ENCODE measurements around the gene PTPRM. TPM values are rescaled to one million over a fixed set of nuclear protein-coding genes. Genes with fewer than 3 reads are reported as not detected.

The PTPRM gene
- total RNA-seq, 1 donor from 2014 or later = 256 TPM

DNA sequence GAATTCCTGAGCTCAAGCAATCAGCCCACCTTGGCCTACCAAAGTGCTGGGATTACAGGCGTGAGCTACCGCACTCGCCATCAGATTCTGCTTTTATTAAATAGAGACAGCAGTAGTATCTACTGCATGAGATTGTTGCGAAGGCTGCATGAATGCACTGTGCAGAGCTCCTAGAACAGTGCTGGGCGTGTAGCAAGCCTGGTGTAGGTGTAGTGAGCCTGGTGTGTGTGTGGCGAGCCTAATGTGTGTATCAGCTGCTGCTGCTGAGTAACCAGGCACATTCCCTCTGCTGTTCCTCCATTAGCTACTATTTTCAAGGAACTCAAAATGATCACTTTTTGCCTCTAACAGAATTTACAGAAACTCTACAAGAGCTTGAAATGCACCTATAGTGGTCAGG lies 57.6 kb downstream of the PTPRM start:
- DNase-seq (ENCODE audit: extremely low read depth, low read depth, low spot score) = no peak

DNA sequence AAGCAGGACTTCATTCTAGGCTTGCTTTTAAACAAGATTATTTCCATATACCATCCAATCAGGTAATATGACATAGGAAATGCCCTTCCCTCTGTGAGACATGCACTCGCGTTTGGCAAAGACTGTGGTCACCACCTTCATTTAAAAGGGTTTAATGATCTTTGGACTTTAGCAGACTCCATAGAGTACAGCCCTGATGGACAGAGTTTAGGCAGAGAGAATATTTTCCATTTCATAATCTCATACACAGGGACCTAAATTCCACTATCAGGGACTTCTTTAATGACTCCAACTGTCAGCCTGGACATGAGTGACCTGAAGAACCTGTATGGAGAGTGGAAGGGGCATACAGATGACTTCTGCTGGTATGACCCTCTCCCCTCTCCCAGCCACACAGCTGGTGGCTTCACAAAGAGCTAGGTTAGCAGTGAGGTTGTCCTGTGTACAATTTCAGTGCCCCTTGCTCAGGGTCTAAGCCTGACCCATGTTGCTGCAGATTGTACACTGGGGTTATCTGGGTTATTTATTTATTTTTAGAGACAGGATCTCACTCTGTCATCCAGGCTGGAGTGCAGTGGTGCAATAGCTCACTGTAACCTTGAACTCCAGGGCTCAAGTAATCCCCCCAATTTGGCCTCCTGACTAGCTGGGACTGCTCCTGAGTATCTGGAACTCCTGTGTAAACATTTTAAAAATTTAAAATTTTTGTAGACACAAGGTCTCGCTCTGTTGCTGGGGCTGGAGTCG lies 59.2 kb downstream of the PTPRM start:
- DNase-seq (ENCODE audit: extremely low read depth, low read depth, low spot score) = no peak

DNA sequence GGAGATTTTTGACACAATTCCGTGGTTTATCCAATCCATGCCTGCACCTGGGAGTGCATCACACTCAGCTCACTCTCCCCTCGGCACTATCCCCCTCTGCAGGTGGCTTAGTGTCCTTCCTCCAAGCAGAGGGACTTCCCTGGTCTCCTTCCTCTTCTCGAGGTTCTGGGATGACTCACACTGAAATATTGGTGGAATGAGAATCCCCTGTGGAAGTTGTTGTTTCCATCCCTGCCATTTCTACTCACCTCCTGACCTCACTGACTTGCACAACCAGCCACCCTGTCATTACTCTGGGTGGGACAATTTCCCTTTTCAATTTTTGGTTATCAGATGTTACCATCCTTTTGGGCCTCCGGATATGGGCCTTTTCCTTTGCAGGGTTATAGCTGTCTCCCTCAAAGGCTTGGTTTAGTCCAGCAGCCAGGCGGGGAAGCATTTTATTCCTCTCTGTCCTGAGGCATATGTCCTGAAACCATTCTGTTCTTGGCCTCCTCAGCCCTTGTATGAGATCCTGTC lies 59.9 kb downstream of the PTPRM start:
- no peak for DNase-seq (ENCODE audit: extremely low read depth, low read depth, low spot score)

DNA sequence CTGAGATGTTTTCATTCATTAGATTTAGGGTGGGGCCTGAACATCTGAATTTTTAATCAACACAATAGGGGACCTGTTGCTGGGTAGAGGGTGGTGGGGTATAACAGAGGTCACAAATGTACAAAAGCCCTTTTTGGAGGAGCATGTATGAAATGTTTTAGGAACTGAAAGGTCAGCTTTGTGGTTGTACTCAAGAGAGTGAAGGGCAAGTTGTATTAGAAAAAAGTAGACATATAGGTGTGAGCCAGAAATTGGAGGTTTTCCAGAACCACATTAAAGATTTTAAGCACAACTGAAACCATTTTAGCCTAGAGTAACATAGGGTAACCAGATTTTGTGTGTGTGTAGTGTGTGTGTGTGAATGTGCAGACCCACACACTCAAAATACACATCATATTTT lies 62.3 kb downstream of the PTPRM start:
- no peak for DNase-seq (ENCODE audit: extremely low read depth, low read depth, low spot score)

DNA sequence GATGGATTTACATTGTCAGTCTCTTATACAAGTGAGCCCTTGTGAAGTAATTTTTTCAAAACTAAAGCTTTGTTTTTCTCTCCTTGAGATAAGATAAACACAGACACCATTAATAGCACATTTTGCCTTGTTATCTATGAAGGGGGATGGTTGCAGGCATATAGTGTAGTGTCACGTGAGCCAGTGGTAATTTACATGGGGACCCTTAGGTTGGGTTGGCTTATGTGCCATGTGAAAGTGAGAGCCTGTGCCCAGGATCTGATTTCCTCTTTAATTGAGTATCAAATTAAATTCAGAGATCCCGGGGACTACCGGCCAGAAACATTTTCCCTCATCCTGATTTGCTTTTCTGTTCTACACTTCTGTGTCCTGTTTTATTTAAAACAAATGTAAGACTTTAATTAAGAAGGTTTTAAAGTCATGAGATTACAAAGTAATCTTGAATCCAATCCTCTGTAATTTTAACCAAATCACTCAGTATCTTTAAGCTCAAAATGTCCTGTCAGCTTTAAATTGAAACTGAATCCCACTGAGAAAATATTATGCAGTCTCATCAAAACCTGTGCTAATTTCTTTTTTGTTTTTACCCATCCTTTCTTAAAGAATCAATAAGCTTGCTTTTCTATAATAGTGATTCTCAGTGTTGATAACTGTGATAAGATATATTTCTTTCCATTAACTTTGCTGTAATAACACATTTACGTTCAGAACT lies 63.8 kb downstream of the PTPRM start:
- DNase-seq (ENCODE audit: extremely low read depth, low read depth, low spot score) = no peak

DNA sequence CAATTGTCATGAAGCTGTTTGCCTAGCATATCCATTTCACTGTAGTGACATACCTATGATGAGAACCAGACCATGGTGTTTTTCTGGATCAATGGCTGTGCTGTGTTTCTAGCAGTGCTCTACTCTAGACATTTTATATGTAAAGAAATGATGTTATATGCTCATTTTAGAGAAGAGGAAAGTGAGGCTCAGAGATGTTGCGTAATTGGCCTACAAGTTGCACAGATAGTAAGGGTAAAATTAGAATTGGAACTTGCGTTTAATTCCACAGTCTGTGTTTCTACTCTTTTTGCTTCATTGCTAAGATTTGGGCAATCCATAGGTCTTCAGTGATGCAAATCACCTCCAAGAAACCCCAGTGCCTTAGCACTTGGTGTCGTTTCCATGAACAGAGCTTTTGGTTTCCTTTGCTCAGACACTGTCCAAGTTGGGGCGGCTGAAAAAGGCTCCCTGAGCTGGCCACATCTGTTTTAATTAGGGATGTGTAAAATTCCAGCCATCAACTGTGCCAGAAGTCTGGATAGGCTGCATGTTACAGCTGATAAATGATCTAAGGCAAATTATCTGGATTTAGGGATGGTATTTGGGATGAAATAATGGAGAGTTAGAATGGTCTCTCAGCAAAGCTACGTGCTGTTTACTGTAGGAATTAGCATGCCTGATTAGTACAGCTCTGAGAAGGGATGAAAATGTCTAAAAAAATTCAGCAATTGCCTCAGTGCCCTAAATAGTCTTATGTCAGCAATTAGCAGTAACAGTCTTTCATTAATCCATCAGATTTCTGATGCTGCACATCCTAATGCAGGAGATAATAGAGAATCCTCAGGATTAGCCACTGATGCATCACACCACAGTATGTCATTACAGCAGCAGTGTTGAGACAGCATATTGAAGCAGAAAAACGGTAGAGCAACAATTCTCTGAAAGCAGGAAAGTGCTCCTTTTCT lies 65.3 kb downstream of the PTPRM start:
- no peak for DNase-seq (ENCODE audit: extremely low read depth, low read depth, low spot score)

DNA sequence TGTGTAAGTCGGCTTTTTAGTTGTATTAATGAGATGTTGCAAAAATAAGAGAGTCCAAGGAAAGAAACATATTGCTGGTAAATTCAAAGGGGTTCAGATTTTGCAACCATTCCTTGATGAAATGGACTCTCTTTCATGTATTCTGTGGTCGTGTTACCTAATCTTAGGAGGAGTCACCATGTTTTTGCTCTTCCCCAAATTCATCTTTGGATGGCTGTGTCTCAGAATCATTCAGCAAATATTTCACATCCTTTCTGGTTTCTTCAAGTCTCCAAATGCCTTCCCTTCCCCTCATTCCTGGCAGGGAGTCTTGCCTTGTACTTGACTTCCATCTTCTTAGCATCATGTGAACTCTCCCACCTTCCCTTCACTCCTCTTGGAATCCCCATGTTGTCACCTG lies 66.1 kb downstream of the PTPRM start:
- no peak for DNase-seq (ENCODE audit: extremely low read depth, low read depth, low spot score)

DNA sequence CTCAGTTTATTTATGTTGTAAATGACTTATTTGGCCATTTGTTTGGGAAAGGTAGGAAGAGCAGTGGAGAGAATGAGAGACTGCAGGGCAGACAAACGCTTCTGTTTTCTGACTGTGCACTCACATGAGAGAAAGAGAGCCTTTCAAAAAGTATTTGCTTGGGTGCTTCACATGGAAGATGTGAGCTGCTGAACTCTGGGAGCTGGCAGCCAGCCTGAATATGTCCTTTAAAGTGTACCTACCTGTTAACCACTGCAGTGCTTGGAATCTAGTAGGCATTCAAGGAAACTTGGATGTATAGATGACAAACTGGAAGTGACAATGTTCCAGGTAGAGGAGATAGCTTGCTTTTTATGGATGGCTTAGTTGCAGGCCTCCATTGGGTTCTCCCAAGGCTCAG lies 68.8 kb downstream of the PTPRM start:
- DNase-seq (ENCODE audit: extremely low read depth, low read depth, low spot score) = no peak

DNA sequence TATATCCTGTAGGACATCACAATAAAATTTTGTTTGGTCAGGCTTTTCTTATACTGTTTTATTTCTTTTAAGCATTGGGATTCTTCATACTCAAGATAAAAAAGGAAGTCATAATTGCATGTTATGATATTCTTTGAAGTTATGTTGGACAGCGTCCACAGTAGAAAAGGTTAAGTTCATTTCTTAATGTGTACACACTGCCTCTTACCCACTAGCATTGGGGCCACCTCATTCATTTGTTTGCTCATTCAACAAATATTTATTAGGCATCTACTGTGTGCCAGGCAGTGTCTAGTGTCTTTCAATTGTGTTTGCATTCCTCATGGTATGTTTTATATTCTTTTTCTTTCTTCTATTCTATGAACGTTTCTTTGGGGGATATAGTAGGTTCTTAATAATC lies 70.2 kb downstream of the PTPRM start:
- no peak for DNase-seq (ENCODE audit: extremely low read depth, low read depth, low spot score)

DNA sequence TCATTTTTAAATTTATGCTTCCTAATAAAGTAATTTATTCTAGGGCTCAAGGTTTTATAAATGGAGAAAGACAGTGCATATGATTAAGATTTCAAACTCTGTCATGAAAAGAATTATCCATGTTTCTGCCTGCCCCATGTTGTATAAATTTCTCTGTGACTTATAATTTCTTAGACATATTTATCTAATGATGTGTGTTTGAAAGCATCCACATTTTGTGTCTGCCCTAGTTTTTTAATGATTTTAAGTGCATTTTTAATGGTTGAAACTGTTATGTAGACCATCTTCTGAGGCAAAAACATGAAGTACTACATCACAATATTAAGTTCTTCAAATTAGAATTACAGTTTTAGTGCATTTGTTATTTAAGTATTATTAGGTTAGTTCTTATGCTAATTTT lies 71.2 kb downstream of the PTPRM start:
- DNase-seq (ENCODE audit: extremely low read depth, low read depth, low spot score) = no peak

DNA sequence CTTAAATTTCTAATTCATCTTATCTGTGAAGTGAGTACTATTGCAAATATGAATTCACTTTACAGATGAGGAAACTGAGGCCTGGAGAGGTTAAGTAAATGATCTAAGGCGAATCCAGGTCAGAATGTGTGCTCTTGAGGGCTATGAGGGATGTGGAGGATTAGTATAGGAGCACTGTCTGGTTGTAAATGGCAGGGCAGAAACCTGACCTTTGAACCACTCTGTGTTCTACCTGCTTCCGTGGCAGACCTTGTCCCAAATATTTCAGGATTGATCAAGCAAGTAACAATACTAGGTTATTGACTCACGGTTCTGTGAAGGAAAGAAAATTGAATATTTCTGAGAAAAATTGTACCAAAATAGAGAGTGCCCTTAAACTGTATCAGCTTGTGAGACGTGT lies 74.7 kb downstream of the PTPRM start:
- no peak for DNase-seq (ENCODE audit: extremely low read depth, low read depth, low spot score)

DNA sequence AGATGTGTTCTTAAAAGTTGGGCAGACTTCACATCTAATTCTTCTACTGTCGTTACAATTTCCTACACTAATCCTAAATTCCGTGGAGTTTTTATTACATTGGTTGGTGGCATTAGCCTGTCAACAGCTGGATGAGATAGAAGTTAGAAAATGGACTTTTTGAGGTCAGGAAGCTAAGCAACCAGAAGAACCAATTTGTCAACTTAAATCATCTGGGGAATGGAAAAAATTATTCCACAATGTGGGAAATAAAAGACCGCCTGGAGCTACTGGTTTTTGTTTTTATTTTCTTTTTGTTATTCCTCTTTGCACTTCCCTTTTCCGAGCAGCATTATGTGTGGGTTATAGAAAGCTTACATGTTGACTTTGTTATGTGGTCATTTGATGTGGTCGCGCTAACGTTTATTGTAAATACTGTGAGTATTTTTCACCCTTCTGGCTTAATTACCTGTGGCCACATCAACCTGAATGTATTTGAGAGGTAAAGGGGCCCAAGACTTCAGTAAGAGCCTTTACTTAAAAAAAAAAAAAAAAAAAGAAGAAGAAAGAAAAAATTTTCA lies 75.3 kb downstream of the PTPRM start:
- no peak for DNase-seq (ENCODE audit: extremely low read depth, low read depth, low spot score)

DNA sequence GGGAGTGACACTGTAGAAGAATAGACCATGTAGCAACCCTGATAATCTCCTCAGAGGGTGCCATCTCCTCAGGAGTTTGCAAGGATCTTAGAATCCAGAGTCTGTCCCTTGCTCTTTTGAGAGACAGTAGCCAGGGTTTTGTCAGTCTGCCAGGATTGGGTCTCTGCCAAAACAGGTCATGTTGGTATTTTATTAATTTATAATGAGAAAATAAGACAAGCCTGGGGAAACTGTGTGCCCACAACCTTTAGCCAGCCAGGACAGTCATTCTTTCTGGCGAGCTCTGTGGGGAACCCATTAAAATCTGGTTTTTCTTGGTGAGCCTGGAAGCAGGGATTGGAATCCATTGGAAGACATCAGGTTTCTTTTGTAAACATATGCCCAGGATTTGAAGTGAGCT lies 78.6 kb downstream of the PTPRM start:
- DNase-seq (ENCODE audit: extremely low read depth, low read depth, low spot score) = no peak

DNA sequence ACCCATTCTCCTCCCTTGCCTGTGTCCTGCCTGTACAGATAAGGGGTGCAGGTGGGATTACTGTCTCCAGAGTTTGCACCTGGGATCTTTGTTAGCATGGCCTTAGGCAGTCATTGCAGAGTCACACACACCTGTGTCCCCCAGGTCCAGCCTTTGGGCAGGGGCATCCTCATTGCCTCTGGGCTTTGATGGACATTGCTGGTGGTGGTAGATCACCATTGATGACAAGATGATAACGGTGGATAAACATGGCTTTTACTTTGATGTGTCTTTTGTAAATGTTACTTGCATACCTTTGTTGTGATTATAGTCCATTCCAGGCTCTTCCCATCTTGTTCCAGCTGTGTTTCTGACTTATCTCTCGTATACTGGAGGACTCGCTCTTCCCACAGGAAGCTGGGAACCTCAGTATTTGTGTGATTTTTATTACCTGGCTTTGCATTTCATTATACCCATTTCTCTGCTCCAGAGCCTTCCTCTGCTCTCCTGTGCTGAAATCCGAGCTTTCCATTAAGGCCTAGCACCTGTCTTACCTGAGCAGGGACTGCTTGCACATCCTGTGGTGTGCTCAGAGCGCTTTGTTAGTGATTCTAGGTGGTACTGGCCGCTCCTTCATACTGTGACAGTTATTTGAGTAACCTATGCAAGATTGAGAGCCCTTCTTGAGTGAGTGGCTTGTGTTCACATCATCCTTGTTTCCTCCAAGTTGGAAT lies 79.2 kb downstream of the PTPRM start:
- no peak for DNase-seq (ENCODE audit: extremely low read depth, low read depth, low spot score)

DNA sequence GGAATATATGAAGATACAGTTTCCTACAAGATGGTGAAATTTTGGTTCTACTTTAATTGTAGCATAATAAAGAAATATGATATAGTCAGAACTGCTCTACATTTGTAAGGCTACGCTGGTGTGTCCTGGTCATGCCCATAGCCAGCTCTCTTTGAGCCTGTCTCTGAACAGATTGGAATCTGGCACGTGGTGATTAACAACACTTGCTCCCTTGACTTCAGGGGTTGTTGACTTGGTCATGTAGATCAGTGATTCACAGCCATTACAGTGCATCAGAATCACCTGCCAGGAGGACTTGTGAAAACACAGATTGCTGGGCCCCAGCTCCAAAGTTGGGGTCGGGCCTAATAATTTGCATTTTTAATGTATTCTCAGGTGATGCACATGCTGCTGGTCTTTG lies 80.4 kb downstream of the PTPRM start:
- DNase-seq (ENCODE audit: extremely low read depth, low read depth, low spot score) = no peak

DNA sequence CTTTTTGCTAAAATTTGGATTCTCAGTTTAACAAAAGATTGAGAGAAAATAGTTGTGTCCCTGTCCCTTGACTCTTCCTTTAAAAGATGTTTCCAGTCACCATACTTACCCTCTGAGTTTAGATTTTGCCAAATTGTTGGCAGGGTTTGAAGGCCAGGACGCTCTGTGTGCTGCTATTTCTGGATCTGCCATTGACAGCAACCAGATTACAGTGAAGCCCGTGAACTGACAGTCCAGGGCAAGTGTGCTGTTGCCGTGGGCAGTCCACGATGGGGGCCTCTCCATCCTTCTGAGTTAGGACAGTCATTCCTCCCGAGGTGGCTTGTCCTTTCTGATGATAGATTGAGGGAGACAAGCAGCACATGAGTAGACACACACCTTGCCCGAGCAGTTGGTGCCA lies 89.9 kb downstream of the PTPRM start:
- DNase-seq (ENCODE audit: extremely low read depth, low read depth, low spot score) = no peak

DNA sequence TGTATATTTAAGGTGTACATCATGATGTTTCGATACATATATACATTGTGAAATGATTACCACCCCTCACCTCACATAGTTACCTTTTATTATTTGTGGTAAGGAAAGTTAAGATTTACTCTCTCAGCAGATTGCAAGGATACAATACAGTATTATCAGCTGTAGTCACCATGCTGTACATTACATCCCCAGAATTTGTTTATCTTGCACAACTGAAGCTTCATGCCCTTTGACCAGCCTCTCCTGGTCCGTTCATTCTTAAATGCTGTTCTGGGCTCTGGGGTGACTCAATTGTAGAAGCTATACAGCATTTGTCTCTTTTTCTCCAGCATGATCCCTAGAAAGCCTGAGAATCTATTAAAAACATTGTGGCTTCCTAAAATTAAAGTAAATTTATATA lies 90.8 kb downstream of the PTPRM start:
- no peak for DNase-seq (ENCODE audit: extremely low read depth, low read depth, low spot score)

DNA sequence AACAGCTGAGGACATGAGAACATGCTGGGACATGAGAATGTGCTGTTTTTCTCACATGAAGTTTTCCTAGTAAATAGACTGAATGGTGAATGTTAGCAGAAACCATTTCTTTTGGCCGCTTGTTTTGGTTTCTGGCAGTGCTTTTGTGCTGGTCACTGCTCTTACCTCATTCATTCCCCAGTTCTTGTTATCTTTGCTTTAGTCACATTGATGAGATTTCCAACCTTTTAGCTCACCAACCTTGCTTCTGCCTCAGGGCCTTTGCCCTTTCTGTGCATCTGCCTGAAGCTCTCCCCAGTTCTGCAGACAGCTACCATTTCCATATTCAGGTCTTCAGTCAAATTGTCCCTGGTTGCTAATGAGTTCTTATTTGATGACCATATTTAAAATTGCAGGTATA lies 91.6 kb downstream of the PTPRM start:
- DNase-seq (ENCODE audit: extremely low read depth, low read depth, low spot score) = no peak

DNA sequence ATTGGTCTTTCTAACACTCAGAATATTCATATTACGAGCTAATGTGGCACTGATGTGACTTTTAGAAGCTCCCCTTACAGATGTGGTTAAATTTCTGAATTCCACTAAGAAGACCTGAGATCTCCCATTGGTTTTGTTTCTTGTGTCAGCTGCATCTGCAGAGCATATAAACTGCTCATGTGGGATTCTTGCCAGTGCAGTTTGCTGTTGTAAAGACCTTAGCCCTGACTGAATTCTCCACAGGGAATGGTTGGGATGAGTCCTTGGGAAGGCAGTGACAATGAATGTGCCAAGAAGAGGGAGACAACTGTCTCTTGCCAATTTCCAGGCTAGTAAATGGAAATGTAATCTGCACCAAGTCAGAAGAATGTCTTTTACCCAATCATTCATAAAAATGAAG lies 94.1 kb downstream of the PTPRM start:
- no peak for DNase-seq (ENCODE audit: extremely low read depth, low read depth, low spot score)

DNA sequence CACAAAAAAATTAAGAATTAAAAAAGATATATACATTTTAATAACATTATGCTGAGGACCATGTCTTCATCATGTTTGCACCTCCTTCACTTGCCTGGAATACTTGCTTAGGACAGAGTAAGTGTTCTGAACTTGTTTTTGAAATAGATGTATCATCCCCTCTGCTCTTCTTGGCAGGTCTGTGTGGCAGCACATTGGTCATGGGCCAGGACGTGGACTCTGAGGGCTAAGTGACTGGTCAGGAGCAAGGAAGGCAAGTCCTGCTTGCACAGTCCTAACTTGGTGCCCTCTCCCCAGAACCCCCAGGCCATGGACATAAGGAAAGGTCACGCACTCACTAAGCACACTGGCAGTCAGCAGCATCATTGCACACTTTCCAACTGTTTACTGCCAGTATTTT lies 95.8 kb downstream of the PTPRM start:
- DNase-seq (ENCODE audit: extremely low read depth, low read depth, low spot score) = no peak

Data from glomerular endothelial cell (primary cell).